Measurements from ENCODE around the gene RBM46.

- TF ChIP-seq CTCF (IDR thresholded peaks at IDR 0.05; ENCODE audit: insufficient read depth, low read length, poor library complexity, severe bottlenecking) (no peak), EZH2phosphoT487 (conservative IDR thresholded peaks at IDR 0.05; ENCODE audit: low read length) (no peak)
These were observed 42.0 kb upstream of the RBM46 start for GRCh38 chr4:154739111-154739510.

All from SU-DHL-6 (cell line).